ENCODE measurements around the gene UBE2O. TPM values are rescaled to one million over a fixed set of nuclear protein-coding genes. Genes with fewer than 3 reads are reported as not detected.

The UBE2O gene
- total RNA-seq, 2 experiments from 2014 or later: 28.4 to 31.6 TPM

DNA sequence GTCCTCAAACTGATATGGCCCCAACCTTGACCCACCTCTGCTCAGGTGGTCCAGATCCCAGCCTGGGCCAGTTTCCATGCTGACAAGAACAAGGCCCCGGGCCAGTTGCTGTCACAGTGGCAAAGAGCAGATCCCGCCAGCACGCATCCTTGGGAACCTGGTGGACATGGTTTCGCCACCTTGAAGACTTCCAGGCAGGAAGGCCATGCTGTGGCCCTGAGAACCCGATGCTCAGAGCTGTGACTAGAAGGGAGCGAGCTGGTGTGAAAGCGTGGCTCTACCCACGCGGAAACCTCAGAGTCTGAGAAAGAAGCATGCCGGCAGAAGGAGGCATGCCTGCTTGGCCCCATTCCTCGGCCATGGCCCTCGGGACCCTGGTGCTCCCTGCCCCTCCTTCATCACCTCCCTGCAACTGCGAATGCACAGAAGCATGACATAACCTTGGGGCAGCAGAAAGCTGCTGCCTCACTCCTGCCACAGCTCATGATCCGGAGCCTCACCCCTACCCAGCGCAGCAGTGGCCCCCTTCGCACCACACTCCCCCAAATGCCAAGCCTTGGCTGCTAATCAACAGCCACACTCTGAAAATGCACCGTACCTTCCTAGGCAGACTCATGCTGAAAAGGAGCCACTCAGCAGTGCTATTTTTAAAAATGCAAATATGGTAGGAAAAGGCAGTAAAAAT is 33.2 kb downstream of the UBE2O start:
- DNase-seq (no peak), ATAC-seq (no peak)
- no peaks in the 10 kb centered on the region for H3K27me3 Mint-ChIP-seq (ENCODE audit: low read depth)
- ChIA-PET CTCF (no interaction called here), POLR2A (no interaction called here)
- H3K27ac Mint-ChIP-seq: no peak overlapping the region
- no peak overlapping the region for H3K4me3 Mint-ChIP-seq
- no peaks in the 10 kb centered on the region for H3K4me1 Mint-ChIP-seq (ENCODE audit: low read depth)
- no peaks in the 10 kb centered on the region for H3K9me3 Mint-ChIP-seq (ENCODE audit: insufficient read depth)
- H3K36me3 Mint-ChIP-seq (ENCODE audit: low read depth): no peaks in the 10 kb centered on the region

DNA sequence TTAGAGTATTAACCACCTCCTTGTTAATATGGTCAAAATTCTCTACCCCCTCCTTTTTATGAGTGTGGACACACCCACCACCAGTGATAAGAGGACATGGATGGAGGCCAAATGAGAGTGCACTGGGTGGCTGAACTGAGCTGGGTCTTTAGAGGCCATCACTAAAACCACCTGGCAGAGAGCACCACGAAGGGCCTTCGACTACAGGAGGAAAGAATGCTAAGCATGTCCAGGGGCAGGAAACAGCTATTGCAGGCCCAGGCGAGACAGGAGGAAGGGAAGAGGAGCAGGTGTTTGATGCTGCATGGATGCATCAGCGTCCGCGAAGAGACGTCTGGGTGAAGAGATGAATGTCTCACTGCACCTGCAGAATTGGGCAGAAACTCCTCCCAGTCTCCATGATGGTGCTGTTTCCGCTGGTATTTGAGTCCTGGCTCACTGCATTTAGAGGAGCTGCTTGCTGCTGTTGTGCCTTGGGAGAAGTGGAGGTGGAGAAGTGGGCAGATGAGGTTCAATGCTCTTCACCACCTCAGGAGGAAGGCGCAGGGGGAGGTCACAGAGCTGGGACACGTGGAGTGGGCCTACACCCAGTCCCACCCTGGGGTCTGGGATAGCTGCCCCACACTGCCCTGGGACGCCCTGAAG is 35.3 kb downstream of the UBE2O start:
- no peaks in the 10 kb centered on the region for H3K36me3 Mint-ChIP-seq (ENCODE audit: low read depth)
- CTCF ChIA-PET: interaction anchor here (1.4 to 3.5 kb wide), 4 partner anchors 10 to 105 kb away, joined by 4 to 20 read pairs (median 7); no protein-coding TSS in a partner anchor
- no peaks in the 10 kb centered on the region for H3K27me3 Mint-ChIP-seq (ENCODE audit: low read depth)
- H3K27ac Mint-ChIP-seq: no peak overlapping the region
- ATAC-seq (no peak), DNase-seq (no peak)
- POLR2A ChIA-PET: interaction anchor here (0.7 kb wide), 1 partner anchor 430 kb away, joined by 3 read pairs; no protein-coding TSS in a partner anchor
- no peaks in the 10 kb centered on the region for H3K9me3 Mint-ChIP-seq (ENCODE audit: insufficient read depth)
- H3K4me3 Mint-ChIP-seq: no peak overlapping the region
- no peaks in the 10 kb centered on the region for H3K4me1 Mint-ChIP-seq (ENCODE audit: low read depth)

DNA sequence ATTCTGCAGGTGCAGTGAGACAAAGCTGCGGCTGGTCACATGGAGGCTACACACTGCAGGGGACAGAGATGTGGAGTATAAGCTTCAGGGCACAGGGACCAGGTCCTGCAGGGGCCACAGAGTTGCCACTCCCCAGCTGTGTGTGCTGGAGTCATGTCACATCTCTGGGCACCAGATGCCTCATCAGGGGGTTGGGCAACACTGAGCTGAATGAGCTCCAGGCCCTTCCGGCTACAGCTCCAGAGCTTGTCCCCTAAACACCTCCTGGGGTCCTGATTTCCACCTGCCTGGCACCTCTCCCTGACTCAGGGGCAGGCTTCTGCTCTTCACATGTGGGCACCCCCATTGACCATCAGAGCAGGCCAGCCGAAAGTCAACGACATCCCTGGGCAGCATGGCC is 36.1 kb downstream of the UBE2O start:
- Mint-ChIP-seq H3K36me3 (ENCODE audit: low read depth) (no peaks in the 10 kb centered on the region), H3K27me3 (ENCODE audit: low read depth) (no peaks in the 10 kb centered on the region), H3K27ac (no peak overlapping the region), H3K9me3 (ENCODE audit: insufficient read depth) (no peaks in the 10 kb centered on the region), H3K4me3 (no peak overlapping the region), H3K4me1 (ENCODE audit: low read depth) (no peaks in the 10 kb centered on the region)
- DNase-seq (no peak), ATAC-seq (no peak)
- POLR2A ChIA-PET: no interaction called here
- CTCF ChIA-PET: interaction anchor here (1.4 to 3.5 kb wide), 4 partner anchors 9 to 106 kb away, joined by 4 to 20 read pairs (median 7); no protein-coding TSS in a partner anchor

DNA sequence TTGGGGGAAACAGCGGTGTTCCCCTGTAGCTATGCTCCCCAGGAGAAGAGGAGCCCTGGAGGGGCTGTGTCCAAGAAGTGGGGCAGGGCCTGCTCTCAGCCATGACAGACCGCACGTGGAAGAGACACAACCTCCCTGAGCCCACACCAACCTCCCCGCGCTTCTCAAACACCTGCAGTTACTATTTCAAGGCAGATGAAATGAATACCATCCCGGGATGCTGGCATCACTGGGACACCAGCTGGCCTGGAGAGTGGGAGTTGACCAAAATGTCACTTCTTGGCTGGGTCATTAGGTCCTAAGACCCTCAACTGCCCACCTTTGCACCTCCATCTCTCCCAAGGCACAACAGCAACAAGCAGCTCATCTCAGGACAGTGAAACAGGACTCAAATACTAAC is 36.5 kb downstream of the UBE2O start:
- H3K27ac Mint-ChIP-seq: no peak overlapping the region
- POLR2A ChIA-PET: no interaction called here
- H3K4me3 Mint-ChIP-seq: no peak overlapping the region
- DNase-seq (no peak), ATAC-seq (no peak)
- H3K27me3 Mint-ChIP-seq (ENCODE audit: low read depth): no peaks in the 10 kb centered on the region
- H3K36me3 Mint-ChIP-seq (ENCODE audit: low read depth): no peaks in the 10 kb centered on the region
- H3K9me3 Mint-ChIP-seq (ENCODE audit: insufficient read depth): no peaks in the 10 kb centered on the region
- CTCF ChIA-PET: interaction anchor here (1.7 to 3.5 kb wide), 3 partner anchors 8 to 107 kb away, joined by 5 to 20 read pairs (median 9); no protein-coding TSS in a partner anchor
- no peaks in the 10 kb centered on the region for H3K4me1 Mint-ChIP-seq (ENCODE audit: low read depth)

DNA sequence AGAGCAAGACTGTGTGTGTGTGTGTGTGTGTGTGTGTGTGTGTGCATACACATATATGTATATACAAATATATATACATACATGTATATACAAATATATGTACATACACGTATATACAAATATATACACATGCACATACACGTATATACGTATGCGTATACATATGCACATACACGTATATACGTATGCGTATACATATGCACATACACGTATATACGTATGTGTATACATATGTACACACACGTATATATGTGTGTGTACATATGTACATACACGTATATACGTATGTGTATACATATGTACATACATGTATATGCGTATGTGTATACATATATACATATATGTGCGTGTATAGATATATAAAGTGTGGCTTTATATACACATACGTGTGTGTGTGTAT is 37.2 kb downstream of the UBE2O start:
- no peaks in the 10 kb centered on the region for H3K36me3 Mint-ChIP-seq (ENCODE audit: low read depth)
- no peak overlapping the region for H3K27ac Mint-ChIP-seq
- H3K4me3 Mint-ChIP-seq: no peak overlapping the region
- ChIA-PET CTCF (interaction anchor here (1.2 to 3.5 kb wide), 3 partner anchors 8 to 107 kb away, joined by 3 to 20 read pairs (median 9); no protein-coding TSS in a partner anchor), POLR2A (no interaction called here)
- no peaks in the 10 kb centered on the region for H3K9me3 Mint-ChIP-seq (ENCODE audit: insufficient read depth)
- ATAC-seq: no peak
- no peaks in the 10 kb centered on the region for H3K4me1 Mint-ChIP-seq (ENCODE audit: low read depth)
- no peaks in the 10 kb centered on the region for H3K27me3 Mint-ChIP-seq (ENCODE audit: low read depth)
- DNase-seq: no peak

DNA sequence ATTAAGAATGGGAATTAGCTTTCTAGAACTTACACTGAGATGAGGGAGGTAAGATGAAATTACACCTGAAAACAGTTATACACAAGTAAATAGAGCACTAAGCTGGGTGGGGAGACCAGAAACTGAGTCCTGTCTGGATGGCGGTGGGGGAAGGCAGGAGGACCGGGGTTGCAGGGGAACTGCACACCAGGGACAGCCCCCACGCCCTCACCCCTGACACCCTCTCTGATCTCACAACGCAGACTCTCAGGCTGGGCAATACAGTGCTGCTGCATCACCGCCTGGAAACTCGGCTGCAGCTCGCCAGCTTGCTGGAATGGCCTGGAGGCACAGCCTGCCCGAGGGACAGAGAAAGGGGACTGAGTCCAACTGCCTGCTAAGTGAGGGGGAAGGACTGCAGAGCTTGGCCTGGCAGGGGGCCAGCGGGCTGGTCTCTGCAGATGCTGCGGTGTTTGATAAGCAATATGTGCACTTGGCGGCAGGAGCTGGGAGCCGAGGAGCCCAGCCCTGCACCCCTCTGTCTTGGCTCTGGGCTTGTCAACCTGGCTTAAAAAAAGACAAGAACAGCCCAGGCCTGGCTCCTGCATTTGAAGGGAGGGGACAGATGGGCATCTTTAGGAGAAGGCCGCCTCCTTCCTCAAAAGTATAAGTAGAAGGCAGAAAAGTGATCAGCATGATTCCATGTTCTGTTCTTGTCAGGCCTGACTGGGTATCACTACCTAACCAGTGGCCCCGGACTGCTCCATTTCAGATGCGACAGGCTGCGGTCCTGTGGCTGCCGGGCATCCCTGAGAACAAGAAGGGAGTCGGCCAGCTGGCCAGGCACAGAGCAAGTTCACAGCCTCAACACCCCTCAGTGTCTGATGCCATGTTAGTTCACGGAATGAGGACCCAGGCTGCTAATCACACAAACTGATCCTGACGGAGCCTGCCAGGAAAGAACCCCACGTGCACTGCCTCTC is 38.3 kb downstream of the UBE2O start:
- H3K27ac Mint-ChIP-seq: no peak overlapping the region
- ChIA-PET POLR2A (interaction anchor here (0.8 kb wide), 1 partner anchor 27 kb away, joined by 3 read pairs; no protein-coding TSS in a partner anchor), CTCF (interaction anchor here (1.2 to 3.5 kb wide), 2 partner anchors 17 to 108 kb away, joined by 3 to 20 read pairs; no protein-coding TSS in a partner anchor)
- no peaks in the 10 kb centered on the region for H3K36me3 Mint-ChIP-seq (ENCODE audit: low read depth)
- H3K4me3 Mint-ChIP-seq: no peak overlapping the region
- DNase-seq: no peak
- no peak for ATAC-seq
- H3K4me1 Mint-ChIP-seq (ENCODE audit: low read depth): no peaks in the 10 kb centered on the region
- H3K9me3 Mint-ChIP-seq (ENCODE audit: insufficient read depth): no peaks in the 10 kb centered on the region
- no peaks in the 10 kb centered on the region for H3K27me3 Mint-ChIP-seq (ENCODE audit: low read depth)

GRCh38 chr17:76411247-76411646 is 41.7 kb downstream of the UBE2O start:
- CTCF ChIA-PET: interaction anchor here (1.0 to 3.8 kb wide), 7 partner anchors 13 to 284 kb away, joined by 3 to 33 read pairs (median 3); partner anchors contain the start of gene SPHK1
- POLR2A ChIA-PET: interaction anchor here (1.2 kb wide), 1 partner anchor 79 kb away, joined by 3 read pairs; no protein-coding TSS in a partner anchor
- no peaks in the 10 kb centered on the region for H3K9me3 Mint-ChIP-seq (ENCODE audit: insufficient read depth)
- H3K27me3 Mint-ChIP-seq (ENCODE audit: low read depth): no peaks in the 10 kb centered on the region
- no peak overlapping the region for H3K27ac Mint-ChIP-seq
- no peaks in the 10 kb centered on the region for H3K36me3 Mint-ChIP-seq (ENCODE audit: low read depth)
- ATAC-seq (no peak), DNase-seq (no peak)
- H3K4me1 Mint-ChIP-seq (ENCODE audit: low read depth): peaks cover 13% of the 10 kb centered on the region
- no peak overlapping the region for H3K4me3 Mint-ChIP-seq

GRCh38 chr17:76410328-76410965 is 42.5 kb downstream of the UBE2O start:
- POLR2A ChIA-PET: interaction anchor here (1.2 kb wide), 1 partner anchor 80 kb away, joined by 3 read pairs; no protein-coding TSS in a partner anchor
- H3K4me1 Mint-ChIP-seq (ENCODE audit: low read depth): peaks cover 13% of the 10 kb centered on the region
- DNase-seq (no peak), ATAC-seq (no peak)
- H3K27me3 Mint-ChIP-seq (ENCODE audit: low read depth): no peaks in the 10 kb centered on the region
- no peak overlapping the region for H3K27ac Mint-ChIP-seq
- H3K36me3 Mint-ChIP-seq (ENCODE audit: low read depth): no peaks in the 10 kb centered on the region
- H3K4me3 Mint-ChIP-seq: no peak overlapping the region
- CTCF ChIA-PET: interaction anchor here (1.0 to 4.4 kb wide), 8 partner anchors 13 to 283 kb away, joined by 3 to 34 read pairs (median 8); partner anchors contain the start of gene SPHK1
- H3K9me3 Mint-ChIP-seq (ENCODE audit: insufficient read depth): no peaks in the 10 kb centered on the region

- Mint-ChIP-seq H3K4me3 (no peak overlapping the region), H3K36me3 (ENCODE audit: low read depth) (peaks cover 12% of the 10 kb centered on the region), H3K9me3 (ENCODE audit: insufficient read depth) (no peaks in the 10 kb centered on the region), H3K4me1 (ENCODE audit: low read depth) (peaks cover 13% of the 10 kb centered on the region), H3K27ac (peak overlapping the region; percentile 39), H3K27me3 (ENCODE audit: low read depth) (no peaks in the 10 kb centered on the region)
- POLR2A ChIA-PET: no interaction called here
- DNase-seq (peak; percentile 81), ATAC-seq (peak; percentile 84)
- CTCF ChIA-PET: interaction anchor here (0.6 to 4.4 kb wide), 30 partner anchors 8 to 484 kb away, joined by 3 to 34 read pairs (median 5); partner anchors contain the start of genes PRPSAP1, RHBDF2, SPHK1 and UBE2O
These were observed 44.7 kb downstream of the UBE2O start for GRCh38 chr17:76408037-76408849.

DNA sequence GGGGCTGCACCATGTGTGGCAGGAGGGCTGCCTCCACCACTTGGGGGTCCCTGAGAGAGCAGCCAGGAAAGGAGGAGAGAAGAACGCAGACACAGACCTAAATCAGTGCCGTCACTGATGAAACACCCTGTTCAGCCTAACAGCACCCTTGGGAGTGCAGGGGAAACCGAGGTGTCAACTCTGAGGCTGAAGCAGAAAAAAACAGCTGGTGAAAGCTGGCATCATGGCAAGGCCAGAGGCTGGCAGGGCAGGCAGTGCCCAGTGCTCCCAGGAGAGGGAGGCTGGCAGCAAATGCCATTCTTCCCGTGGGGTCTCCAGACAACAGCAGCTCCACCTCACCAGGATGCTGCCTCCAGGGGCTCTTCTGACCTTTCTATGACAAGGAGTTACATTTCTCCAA is 45.4 kb downstream of the UBE2O start:
- H3K4me3 Mint-ChIP-seq: no peak overlapping the region
- CTCF ChIA-PET: interaction anchor here (1.7 to 4.4 kb wide), 7 partner anchors 9 to 103 kb away, joined by 5 to 34 read pairs (median 9); partner anchors contain the start of genes PRPSAP1 and UBE2O
- peaks cover 16% of the 10 kb centered on the region for H3K36me3 Mint-ChIP-seq (ENCODE audit: low read depth)
- no peak for ATAC-seq
- POLR2A ChIA-PET: no interaction called here
- H3K27ac Mint-ChIP-seq: no peak overlapping the region
- DNase-seq: no peak
- H3K9me3 Mint-ChIP-seq (ENCODE audit: insufficient read depth): no peaks in the 10 kb centered on the region
- no peaks in the 10 kb centered on the region for H3K27me3 Mint-ChIP-seq (ENCODE audit: low read depth)
- peaks cover 13% of the 10 kb centered on the region for H3K4me1 Mint-ChIP-seq (ENCODE audit: low read depth)

Data from activated CD8-positive, alpha-beta T cell treated with anti-CD3 and anti-CD28 coated beads, Interleukin-2, amount 10 ng/mL, durations not matched to agents 7 days and 5 days (primary cell).